ENCODE results near the gene EVL. TPM values are rescaled to one million over a fixed set of nuclear protein-coding genes. Genes with fewer than 3 reads are reported as not detected.
A peak's percentile ranks its signal among the peaks of the same experiment; 100 is the strongest.

EVL gene
- total RNA-seq, 2 donors from 2014 or later: 109 to 232 TPM

DNA sequence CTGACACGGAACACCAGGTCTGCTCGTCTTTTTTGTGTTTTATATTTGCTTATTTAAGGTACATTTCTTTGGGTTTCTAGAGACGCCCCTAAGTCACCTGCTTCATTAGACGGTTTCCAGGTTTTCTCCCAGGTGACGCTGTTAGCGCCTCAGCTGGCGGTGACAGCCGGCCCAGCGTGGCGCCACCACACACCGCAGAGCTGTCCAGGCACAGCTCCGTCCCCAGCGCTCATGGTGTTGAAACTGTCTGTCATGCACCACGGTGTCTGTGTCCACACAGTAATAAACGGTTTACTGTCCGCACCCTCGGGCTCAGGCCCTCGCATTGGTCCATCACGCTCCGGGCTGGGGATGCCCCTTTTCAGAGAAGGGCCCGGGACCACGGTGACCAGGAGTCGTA is 78.7 kb downstream of the EVL start:
- DNase-seq (ENCODE audit: low spot score): no peak
- Mint-ChIP-seq H3K36me3 (no peaks in the 10 kb centered on the region), H3K27me3 (no peaks in the 10 kb centered on the region), H3K27ac (no peak overlapping the region), H3K4me3 (no peak overlapping the region), H3K4me1 (ENCODE audit: low read depth in 2 of 2) (peaks cover 0 to 15% of the 10 kb centered on the region in 2 donors), H3K9me3 (no peaks in the 10 kb centered on the region)
- ATAC-seq: no peak

DNA sequence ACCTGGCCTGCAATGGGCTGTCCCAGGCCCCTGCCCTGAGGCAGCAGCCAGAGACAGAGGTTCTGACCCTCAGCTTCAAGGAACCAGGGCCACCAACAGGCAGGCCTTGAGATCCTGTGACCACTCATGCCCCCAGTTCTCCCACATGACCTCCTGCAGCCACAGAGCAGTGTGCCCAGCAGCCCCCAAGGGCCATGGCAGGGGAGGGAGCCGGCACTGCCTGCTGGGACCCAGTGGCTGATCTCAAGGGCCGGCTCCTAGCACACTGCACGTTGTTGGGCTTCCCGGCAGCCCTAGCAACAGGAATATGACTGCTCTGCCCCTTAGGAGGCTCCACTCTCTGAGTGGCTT is 79.4 kb downstream of the EVL start:
- DNase-seq (ENCODE audit: low spot score) (no peak), ATAC-seq (no peak)
- Mint-ChIP-seq H3K4me1 (ENCODE audit: low read depth in 2 of 2) (peaks cover 0 to 15% of the 10 kb centered on the region in 2 donors), H3K9me3 (no peaks in the 10 kb centered on the region), H3K27me3 (no peaks in the 10 kb centered on the region), H3K4me3 (no peak overlapping the region), H3K27ac (no peak overlapping the region), H3K36me3 (no peaks in the 10 kb centered on the region)

- DNase-seq (ENCODE audit: low spot score): no peak
- Mint-ChIP-seq H3K27ac (no peak overlapping the region), H3K4me1 (ENCODE audit: low read depth in 2 of 2) (peaks cover 0 to 14% of the 10 kb centered on the region in 2 donors), H3K36me3 (no peaks in the 10 kb centered on the region), H3K4me3 (no peak overlapping the region), H3K9me3 (no peaks in the 10 kb centered on the region), H3K27me3 (no peaks in the 10 kb centered on the region)
- no peak for ATAC-seq
Measured at GRCh38 chr14:100144996-100145646, 79.9 kb downstream of the EVL start.

DNA sequence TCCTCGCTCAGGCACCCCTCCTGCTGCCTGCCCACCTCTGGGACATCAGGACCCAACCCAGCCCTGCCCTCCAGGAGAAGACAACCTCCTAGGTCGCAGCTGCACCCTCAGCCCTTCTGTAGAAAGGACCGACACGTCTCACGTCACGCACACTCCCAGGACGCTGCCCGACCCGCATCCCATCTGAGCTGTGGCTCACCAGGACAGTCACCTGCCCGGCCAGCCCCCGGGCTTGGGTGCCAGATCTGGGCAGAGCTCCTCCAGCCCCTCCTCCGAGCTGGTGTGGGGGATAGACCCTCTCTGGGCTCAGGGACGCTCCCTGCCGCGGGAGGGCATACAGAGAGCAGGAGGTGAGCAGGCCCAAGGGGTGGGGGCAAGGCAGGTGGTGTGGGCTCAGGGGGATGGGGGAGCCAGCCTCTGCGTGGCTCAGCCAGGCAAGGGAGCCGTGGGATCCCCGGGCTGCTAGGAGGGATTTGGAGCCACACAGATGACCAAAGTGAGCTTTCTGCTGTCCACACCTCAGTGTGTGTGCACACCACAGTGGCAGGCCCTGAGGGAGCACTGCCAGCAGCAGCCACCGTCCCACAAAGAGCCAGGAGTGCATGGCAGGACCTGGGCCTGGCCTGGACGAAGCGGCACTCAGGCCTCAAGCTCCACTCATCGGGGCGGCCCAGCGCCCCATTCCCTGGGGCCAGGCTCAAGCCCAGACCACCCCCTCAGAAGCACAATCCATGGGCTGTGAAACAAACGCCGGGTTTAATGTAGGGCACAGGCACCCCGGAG is 80.7 kb downstream of the EVL start:
- DNase-seq (ENCODE audit: low spot score) (no peak), ATAC-seq (no peak)
- Mint-ChIP-seq H3K4me1 (ENCODE audit: low read depth in 2 of 2) (peaks cover 0 to 14% of the 10 kb centered on the region in 2 donors), H3K4me3 (no peak overlapping the region), H3K9me3 (no peaks in the 10 kb centered on the region), H3K27ac (no peak overlapping the region), H3K27me3 (no peaks in the 10 kb centered on the region), H3K36me3 (no peaks in the 10 kb centered on the region)

DNA sequence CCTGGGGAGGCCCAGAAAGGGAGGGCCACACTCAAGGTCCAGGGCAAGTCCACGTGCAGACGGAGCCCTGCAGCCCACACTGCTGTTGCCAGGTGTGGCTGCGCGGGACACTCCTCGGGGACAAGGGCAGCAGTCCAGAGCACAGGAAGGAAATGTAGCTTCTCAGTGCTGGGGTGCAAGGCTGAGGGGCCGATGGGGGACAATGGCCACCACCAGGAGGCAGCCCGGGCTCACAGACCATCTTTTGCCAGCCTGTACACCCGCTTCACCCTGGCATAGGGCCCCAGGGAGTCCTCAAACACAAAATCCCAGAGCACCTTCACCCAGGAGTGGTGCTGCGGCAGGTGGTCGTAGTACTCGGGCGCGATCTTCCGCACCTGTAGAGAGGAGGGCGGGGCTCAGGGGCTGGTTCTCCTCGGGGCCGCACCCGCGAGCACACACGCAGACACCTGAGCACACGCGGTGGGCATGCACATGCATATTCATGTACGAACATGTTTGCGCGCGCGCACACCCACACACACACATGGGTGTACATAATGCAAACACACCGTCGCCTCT is 81.4 kb downstream of the EVL start:
- ATAC-seq (no peak), DNase-seq (ENCODE audit: low spot score) (no peak)
- Mint-ChIP-seq H3K9me3 (no peaks in the 10 kb centered on the region), H3K4me1 (ENCODE audit: low read depth in 2 of 2) (peaks cover 0 to 14% of the 10 kb centered on the region in 2 donors), H3K36me3 (no peaks in the 10 kb centered on the region), H3K4me3 (no peak overlapping the region), H3K27me3 (no peaks in the 10 kb centered on the region), H3K27ac (no peak overlapping the region)

DNA sequence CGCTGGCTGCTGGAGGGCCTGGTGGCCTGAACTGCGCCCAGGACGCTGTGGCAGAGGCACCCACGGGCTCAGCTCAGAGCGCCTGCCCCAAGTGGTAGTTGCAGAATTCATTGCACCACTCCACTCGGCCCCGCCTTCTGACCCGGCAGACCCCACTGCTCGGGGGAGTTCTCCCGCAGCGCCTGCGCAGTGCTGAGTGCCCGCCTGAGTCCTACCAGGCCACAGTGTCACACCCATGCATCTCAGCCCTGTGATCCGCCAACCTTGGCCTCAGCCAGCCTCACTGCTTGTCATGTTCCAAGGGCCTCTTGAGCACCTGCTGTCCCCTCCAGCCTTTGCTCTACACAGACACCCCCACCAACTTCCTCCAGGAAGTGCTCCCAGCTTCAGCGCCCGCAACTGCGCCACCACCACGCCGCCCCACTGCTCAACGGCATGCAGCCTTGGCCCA is 82.0 kb downstream of the EVL start:
- DNase-seq (ENCODE audit: low spot score): peak; percentile 77
- Mint-ChIP-seq H3K36me3 (no peaks in the 10 kb centered on the region), H3K27ac (peak overlapping the region in 1 of 2 donors; percentile 43), H3K4me1 (ENCODE audit: low read depth in 2 of 2) (peaks cover 0 to 17% of the 10 kb centered on the region in 2 donors), H3K27me3 (no peaks in the 10 kb centered on the region), H3K4me3 (no peak overlapping the region), H3K9me3 (no peaks in the 10 kb centered on the region)
- peak; percentile 58 to 66 for ATAC-seq

DNA sequence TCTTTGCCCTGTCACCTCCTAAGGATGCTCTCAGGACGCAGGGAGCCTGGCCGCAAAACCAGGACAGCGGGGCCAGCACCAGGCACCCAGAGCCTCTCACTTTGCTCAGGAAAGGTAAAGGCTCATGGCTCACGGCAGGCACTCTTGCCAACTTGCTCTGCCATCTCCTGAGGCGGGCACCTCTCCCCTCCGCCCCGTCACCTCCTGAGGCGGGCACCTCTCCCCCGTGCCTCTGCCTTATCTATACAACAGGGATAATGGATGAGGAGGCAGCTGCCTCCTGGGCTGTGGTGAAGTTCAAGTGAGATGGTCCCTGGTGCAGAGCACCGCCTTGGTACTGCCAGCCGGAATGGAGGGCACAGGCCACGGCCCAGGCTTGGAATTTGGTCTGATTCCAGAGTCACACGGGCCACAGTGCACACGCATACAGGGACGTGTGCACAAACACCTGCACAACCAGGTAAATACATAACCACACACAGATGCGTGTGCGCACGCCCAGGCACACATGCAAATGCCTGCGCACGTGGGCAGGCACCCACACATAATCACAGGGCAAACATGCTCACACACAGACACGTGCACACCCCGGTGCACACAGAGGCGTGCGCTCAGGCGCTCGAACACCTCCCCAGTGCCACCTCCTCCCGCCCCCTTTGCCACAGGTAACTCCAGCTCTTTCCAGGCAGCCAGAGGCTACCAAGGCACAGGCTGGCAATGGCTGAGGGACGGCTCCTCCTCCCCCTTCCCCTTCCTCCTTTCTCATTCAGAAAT is 82.7 kb downstream of the EVL start:
- peaks cover 0 to 20% of the 10 kb centered on the region in 2 donors for H3K4me1 Mint-ChIP-seq (ENCODE audit: low read depth in 2 of 2)
- ATAC-seq: no peak

GRCh38 chr14:100148837-100149731 is 83.9 kb downstream of the EVL start:
- Mint-ChIP-seq H3K4me1 (ENCODE audit: low read depth in 2 of 2) (peaks cover 0 to 20% of the 10 kb centered on the region in 2 donors), H3K36me3 (no peaks in the 10 kb centered on the region), H3K27ac (peak overlapping the region; percentile 21 to 43), H3K9me3 (no peaks in the 10 kb centered on the region), H3K4me3 (no peak overlapping the region), H3K27me3 (no peaks in the 10 kb centered on the region)
- DNase-seq (ENCODE audit: low spot score) (no peak), ATAC-seq (no peak)

More for the DNA sequence above, 82.7 kb downstream of the EVL start:
- H3K27me3 Mint-ChIP-seq: no peaks in the 10 kb centered on the region
- no peak for DNase-seq (ENCODE audit: low spot score)
- H3K9me3 Mint-ChIP-seq: no peaks in the 10 kb centered on the region
- H3K4me3 Mint-ChIP-seq: no peak overlapping the region
- no peaks in the 10 kb centered on the region for H3K36me3 Mint-ChIP-seq
- H3K27ac Mint-ChIP-seq: peak overlapping the region; percentile 21 to 43

DNA sequence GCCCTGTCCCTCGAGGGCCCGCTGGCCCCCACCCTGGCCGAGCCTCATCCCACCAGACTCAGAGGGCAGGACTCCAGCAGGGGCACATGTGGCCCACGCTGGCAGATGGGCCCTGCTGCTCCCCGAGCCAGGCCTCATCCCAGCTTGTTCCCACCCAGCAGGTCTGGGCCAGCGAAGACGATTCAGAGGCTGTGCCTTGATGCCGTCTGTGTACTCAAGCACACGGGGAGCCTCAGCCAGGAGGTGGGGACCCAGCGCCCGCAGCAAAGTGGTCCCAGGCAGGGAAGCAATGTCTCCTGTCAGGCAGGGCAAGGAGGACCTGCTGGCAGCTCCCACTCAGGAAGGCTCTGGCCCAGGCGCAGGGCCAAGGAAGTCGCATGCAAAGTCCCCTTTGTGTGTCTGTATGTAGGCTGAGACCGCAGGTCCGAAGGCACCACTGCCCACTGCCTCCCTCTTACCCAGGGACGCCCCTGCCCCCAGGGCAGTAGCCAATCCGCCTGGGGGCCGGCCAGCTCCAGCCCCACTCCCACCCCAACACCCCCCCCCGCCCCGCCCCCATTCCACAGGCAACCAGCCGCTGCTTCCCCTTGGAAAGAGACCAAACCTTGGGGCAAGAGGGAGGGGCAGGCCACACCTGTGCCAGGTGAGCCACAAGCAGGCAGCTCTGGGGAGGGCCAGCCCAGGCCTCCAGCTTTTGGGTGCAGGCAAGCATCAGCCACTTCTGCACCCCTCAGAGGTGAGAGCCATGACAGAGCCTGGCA is 84.8 kb downstream of the EVL start:
- no peak overlapping the region for H3K27ac Mint-ChIP-seq
- ATAC-seq (no peak), DNase-seq (ENCODE audit: low spot score) (no peak)
- peaks cover 2% of the 10 kb centered on the region for H3K9me3 Mint-ChIP-seq
- no peaks in the 10 kb centered on the region for H3K36me3 Mint-ChIP-seq
- no peak overlapping the region for H3K4me3 Mint-ChIP-seq
- no peaks in the 10 kb centered on the region for H3K27me3 Mint-ChIP-seq
- peaks cover 0 to 21% of the 10 kb centered on the region in 2 donors for H3K4me1 Mint-ChIP-seq (ENCODE audit: low read depth in 2 of 2)

GRCh38 chr14:100150932-100151587 is 85.8 kb downstream of the EVL start:
- no peaks in the 10 kb centered on the region for H3K27me3 Mint-ChIP-seq
- ATAC-seq: no peak
- H3K27ac Mint-ChIP-seq: no peak overlapping the region
- H3K36me3 Mint-ChIP-seq: no peaks in the 10 kb centered on the region
- DNase-seq (ENCODE audit: low spot score): no peak
- peaks cover 5% of the 10 kb centered on the region for H3K9me3 Mint-ChIP-seq
- H3K4me3 Mint-ChIP-seq: no peak overlapping the region
- H3K4me1 Mint-ChIP-seq (ENCODE audit: low read depth in 2 of 2): peaks cover 0 to 25% of the 10 kb centered on the region in 2 donors

DNA sequence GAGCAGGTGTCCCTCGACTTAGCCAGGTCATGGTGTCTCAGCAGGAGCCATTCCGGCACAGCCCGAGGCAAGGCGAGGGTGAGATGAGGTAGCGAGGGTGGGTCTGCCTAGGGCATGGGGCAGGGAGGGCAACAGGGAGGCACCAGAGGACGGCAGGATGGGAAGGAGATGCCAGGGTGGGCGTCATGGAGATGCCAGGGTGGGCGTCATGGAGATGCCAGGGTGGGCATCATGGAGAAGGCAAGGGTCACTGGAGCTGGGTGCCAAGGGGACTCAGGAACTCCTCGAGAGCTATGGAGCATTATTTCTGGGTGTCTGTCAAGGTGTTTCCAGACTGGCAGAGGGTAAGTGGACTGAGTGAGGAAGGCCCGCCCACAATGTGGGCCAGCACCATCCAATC is 86.9 kb downstream of the EVL start:
- Mint-ChIP-seq H3K4me1 (ENCODE audit: low read depth in 2 of 2) (peaks cover 0 to 25% of the 10 kb centered on the region in 2 donors), H3K4me3 (no peak overlapping the region), H3K36me3 (no peaks in the 10 kb centered on the region), H3K27me3 (no peaks in the 10 kb centered on the region), H3K27ac (no peak overlapping the region), H3K9me3 (peaks cover 5% of the 10 kb centered on the region)
- DNase-seq (ENCODE audit: low spot score): no peak
- ATAC-seq: no peak

DNA sequence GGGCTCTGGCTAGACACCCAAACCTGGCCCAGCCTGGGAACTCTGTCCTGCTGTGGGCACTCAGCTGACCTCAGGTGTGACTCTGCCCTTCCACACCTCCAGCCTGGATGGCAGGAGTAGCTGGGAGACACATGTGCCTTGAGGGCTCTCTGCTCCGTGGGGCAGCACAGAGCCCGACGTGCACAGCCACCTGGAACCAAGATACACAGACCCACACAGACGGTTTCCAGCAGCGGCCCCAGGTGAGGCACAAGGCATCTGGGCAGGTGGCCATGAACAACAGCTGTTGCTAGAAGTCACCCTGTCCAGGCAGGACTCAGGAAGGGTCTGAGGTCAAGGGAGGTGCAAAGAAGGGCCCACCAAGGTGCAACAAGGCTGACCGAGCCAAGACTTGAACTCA is 88.3 kb downstream of the EVL start:
- Mint-ChIP-seq H3K4me3 (no peak overlapping the region), H3K36me3 (no peaks in the 10 kb centered on the region), H3K9me3 (peaks cover 5% of the 10 kb centered on the region), H3K4me1 (ENCODE audit: low read depth in 2 of 2) (peaks cover 0 to 16% of the 10 kb centered on the region in 2 donors), H3K27ac (no peak overlapping the region), H3K27me3 (no peaks in the 10 kb centered on the region)
- DNase-seq (ENCODE audit: low spot score): no peak
- ATAC-seq: no peak
